ENCODE results near the gene CLMP.

DNA sequence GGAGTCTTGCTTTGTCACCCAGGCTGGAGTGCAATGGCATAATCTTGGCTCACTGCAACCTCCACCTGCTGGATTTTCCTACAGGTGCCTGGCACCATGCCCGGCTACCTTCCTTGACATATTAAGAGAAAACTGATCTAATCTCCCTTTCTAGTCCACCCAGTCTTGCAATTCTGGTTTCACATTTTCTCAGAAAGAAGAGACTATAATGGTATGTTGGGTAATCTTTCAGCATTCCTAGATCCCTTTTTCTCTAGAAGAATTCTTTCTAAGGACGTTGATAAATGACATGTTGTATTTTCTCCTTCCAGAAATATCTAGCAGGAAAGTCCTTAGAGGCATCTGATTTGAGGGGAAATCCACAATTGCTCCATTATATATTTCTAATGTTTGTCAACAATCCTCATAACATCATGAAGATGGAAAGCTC is 122.7 kb downstream of the CLMP start:
- TF ChIP-seq GATA3 (IDR thresholded peaks at IDR 0.05; ENCODE audit: low read depth, low read length) (no peak), GATA2 (IDR thresholded peaks at IDR 0.05; ENCODE audit: low read depth, low read length) (no peak)

Data from SH-SY5Y (cell line).